Measurements from ENCODE around the gene B3GNT5.

Gene B3GNT5

GRCh38 chr3:183298701-183299153 is 45.7 kb downstream of the B3GNT5 start (continued):
- TF ChIP-seq ZNF776 (tag by site-specific recombination; IDR thresholded peaks at IDR 0.05; ENCODE audit: borderline replicate concordance) (no peak), KLF10 (tag by site-specific recombination; IDR thresholded peaks at IDR 0.05) (no peak), KLF9 (tag by site-specific recombination; IDR thresholded peaks at IDR 0.05; ENCODE audit: low read depth) (no peak), ZNF114 (tag by site-specific recombination; IDR thresholded peaks at IDR 0.05) (no peak), HOXD13 (CRISPR knock-in tag; IDR thresholded peaks at IDR 0.05; ENCODE audit: borderline replicate concordance) (no peak), ZFHX2 (tag by site-specific recombination; conservative IDR thresholded peaks at IDR 0.05) (no peak), ZSCAN30 (tag by site-specific recombination; IDR thresholded peaks at IDR 0.05) (peak; percentile 84), ZNF76 (tag by site-specific recombination; IDR thresholded peaks at IDR 0.05; ENCODE audit: borderline replicate concordance, low read depth) (no peak), ZNF558 (tag by site-specific recombination; IDR thresholded peaks at IDR 0.05) (no peak), ZIC2 (tag by site-specific recombination; IDR thresholded peaks at IDR 0.05) (peak; percentile 95), ZNF830 (tag by site-specific recombination; IDR thresholded peaks at IDR 0.05; ENCODE audit: low read depth) (no peak), GLIS1 (tag by site-specific recombination; IDR thresholded peaks at IDR 0.05) (peak; percentile 94), ZSCAN4 (tag by site-specific recombination; IDR thresholded peaks at IDR 0.05) (peak; percentile 86), GFI1B (tag by site-specific recombination; IDR thresholded peaks at IDR 0.05) (no peak), ZNF404 (tag by site-specific recombination; IDR thresholded peaks at IDR 0.05) (no peak), ZBTB7A (tag by site-specific recombination; IDR thresholded peaks at IDR 0.05; ENCODE audit: low read depth) (no peak), KLF7 (tag by site-specific recombination; IDR thresholded peaks at IDR 0.05; ENCODE audit: borderline replicate concordance) (no peak), ZNF280C (tag by site-specific recombination; IDR thresholded peaks at IDR 0.05) (no peak), ZNF777 (tag by site-specific recombination; IDR thresholded peaks at IDR 0.05; ENCODE audit: borderline replicate concordance) (no peak), YY2 (tag by site-specific recombination; IDR thresholded peaks at IDR 0.05) (0 out of 2 replicates have a peak, but pooled peaks have one; percentile 24), ZSCAN18 (tag by site-specific recombination; IDR thresholded peaks at IDR 0.05) (no peak), PRDM6 (tag by site-specific recombination; IDR thresholded peaks at IDR 0.05) (no peak), ZNF416 (tag by site-specific recombination; IDR thresholded peaks at IDR 0.05) (no peak), ZEB2 (tag by site-specific recombination; IDR thresholded peaks at IDR 0.05) (0 out of 2 replicates have a peak, but pooled peaks have one; percentile 38), ZNF354C (tag by site-specific recombination; IDR thresholded peaks at IDR 0.05; ENCODE audit: borderline replicate concordance, low read depth) (no peak), ZNF518A (tag by site-specific recombination; conservative IDR thresholded peaks at IDR 0.05; ENCODE audit: low read depth) (no peak), ZSCAN5A (tag by site-specific recombination; IDR thresholded peaks at IDR 0.05) (no peak), ZNF37A (tag by site-specific recombination; IDR thresholded peaks at IDR 0.05) (no peak), ZNF623 (tag by site-specific recombination; IDR thresholded peaks at IDR 0.05) (no peak)

All from HEK293 (cell line).